HG03521 (cell line): ENCODE data around the gene LRIG1.

Experiments
- ATAC-seq: cut with Tn5 transposase; IDR thresholded peaks from one replicate; pipeline ENCODE4 v1.9.1; 2021; ENCODE audit warnings: mild to moderate bottlenecking, moderate library complexity; ENCODE audit not compliant: unreplicated experiment

Gene LRIG1

DNA sequence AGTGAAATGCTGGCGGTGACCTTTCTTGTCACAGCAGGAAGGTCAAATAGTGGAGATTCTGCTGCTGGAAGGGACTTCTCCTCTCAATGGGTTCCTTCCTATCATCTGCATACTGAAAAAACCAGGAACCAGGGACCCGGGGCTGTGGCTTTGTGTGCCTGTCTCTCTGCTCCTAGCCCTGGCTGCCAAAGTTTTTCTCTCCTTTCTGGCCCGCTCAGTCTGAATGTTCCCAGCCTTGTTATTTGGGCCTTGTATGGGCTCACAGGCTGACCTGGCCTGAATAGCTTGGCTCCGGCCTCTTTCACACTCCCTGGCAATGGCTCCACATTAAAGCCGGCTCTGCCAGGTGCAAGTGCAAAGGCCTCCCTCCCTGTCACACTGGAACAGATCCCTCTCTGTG, 94.7 kb downstream of the LRIG1 start:
- ATAC-seq: no peak

DNA sequence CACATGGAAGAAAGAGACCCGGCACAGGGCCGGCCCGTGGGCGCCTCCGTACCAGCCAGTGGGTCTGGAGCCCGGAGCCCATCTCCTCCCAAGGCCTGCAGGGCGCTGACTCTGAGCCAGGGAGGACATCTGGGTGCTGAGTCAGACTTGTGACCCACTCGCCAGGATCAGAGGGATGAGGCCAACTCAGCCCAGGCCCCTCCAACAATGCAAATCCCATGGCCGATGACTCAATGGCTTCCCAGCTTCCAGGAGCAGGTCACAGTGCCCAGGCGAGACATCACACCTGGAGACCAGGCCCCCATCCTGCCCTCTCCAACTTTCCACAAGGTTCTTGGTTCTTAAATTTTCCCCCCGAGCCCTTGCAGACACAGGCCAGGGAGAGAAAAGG, 95.1 kb downstream of the LRIG1 start:
- ATAC-seq: no peak

DNA sequence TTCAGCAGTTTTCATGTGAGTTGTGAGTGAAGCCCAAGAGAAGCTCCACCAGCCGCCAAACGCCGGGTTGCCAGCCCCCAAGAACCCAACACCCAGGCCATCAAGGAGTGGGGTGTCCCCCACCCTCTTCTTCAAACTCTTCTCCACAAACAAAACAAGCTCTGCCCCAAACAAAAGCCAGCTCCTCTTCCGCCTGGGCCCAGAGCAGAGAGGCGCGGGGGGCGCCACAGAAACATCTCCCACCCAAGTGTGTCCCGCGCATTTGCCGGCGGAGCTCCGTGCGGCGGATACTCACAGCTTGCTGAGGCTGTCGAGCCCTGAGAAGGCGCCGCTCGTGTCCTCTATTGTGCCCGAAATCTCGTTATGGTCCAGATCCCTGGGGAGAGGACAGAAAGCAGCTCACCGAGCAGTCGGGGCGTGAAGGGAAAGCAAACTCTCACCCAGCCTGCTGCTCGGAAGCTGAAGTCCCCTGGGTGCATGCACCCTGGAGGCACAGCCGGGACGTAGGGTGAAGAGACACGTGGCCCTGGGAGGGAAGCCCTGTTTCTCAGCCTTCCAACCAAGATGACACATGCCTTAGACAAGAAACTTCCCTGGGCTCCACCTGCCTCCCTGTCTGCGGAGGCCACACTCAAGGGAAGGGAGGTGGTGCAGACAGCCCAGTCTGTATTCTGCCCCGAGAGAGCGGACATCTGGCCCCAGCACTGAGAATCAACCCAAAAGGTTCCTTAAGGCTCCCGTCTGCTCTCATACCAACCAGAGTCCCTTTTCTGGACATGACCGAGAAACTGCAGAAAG, 95.7 kb downstream of the LRIG1 start:
- ATAC-seq: no peak

DNA sequence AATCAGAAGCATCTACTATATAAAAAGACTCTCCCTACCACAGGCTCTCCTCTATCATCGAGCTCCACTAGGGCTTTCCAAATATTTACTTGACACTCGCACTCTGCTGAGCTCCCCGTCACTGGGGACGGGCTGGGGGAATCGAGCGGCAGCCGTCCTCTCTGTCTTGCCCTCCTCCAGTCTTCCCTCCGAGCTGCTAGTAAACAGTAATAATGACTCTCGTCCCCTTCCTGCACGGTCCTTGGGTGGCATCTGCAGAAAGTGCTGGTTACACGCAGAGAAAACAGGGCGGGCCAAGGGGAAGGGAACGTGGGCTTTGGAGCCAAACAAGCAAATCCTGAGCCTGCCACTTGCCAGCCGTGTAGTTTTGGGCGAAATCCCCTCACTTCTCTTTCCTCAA, 96.6 kb downstream of the LRIG1 start:
- ATAC-seq: no peak

DNA sequence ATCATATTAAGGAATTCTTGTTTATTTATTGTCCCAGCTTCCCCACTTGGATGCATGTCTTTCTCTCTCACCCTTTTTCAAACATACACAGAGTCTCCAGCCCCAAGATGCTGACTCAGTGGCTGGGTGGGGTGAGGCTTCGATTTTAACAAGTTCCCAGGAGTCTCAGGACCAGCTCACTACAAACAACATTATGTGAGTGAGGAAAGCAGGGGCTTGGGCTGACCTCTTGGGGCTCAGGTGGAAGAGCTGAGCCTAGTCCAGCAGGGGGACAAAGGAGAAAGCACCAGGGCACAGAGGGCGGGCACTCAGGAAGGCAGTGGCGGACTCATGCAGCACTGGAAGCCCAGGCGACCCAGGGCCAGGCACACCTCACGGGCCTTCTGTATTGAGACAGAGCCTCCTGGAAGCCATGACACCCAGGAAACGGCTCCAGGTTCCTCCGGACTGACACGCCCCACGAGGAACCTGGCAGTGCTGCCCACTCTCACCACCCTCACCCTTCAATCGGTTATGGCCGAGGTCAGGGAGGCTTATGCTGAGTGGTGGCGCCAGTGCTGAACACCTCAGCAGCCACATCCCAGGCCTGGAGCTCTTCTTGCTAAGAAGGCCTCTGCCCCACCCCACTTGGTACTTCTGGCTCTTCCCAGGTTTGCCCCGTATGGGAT, 97.4 kb downstream of the LRIG1 start:
- ATAC-seq: no peak

DNA sequence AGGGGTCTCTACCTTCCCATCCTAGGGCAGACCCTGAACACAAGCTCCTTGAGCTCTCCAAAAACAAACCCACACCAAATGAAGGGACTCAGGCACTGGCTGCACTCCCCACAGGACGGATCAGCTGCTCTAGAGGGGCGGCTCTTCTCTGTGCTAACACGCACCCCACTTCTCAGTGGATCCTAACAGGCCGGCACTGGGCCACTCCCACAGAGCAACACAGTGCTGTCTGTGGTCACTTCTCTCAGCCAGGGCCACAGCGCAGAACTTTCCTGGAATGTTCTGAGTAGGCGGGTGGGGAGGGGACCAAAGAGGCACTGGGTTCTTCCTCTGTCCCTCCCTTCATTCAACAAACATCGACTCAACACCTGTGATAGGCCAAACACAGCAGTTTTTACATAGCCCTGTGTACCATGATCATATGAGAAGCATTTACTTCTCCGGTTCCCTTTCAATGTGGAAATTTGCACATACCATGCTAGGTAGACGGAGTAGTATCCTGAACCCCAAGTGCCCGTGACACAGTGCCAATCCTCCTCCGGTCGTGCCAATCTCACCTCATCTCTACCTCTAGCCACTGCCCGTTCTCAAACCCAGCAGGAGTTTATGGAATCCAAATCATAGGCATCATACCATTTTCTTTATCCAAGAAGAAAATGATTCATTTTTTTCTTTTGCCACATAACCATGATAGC, 98.1 kb downstream of the LRIG1 start:
- no peak for ATAC-seq

DNA sequence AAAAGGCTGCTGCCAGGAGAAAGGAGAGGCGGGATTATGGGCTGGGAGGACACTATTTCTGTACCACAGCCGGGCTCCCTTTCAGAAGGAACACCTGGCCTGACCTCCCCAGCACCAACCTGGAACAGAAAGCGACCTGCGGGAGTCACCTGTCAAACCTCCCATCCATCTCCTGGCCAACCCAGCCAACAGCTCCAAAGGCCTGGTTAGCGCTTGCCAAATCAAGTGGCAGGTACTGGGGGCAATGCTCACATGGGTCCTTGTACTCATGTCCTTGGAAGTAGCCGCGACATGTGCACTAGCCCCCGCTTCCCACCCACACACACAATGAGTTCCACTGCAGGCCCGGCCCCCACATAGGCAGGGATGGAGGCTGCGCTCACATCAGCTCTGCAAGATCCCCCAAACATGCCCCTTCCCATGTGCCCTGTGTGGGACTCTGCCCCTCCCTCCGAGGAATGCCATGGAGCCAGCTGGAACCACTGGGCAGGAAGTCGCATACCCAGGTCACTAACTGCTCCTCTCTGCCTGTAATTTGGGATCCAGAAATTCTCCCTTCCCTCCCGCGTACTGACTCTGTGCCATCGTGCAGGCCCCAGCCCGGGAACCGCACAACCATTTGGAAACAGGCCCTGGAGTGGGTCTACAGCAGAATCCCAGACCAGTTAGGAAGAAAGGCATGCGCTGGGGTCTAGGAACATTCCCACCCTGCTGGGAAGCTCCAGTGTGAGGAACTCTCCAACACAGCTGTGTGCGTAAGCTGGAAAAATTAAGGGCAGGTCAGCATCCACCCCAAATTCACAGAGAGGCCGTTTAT, 98.9 kb downstream of the LRIG1 start:
- no peak for ATAC-seq

DNA sequence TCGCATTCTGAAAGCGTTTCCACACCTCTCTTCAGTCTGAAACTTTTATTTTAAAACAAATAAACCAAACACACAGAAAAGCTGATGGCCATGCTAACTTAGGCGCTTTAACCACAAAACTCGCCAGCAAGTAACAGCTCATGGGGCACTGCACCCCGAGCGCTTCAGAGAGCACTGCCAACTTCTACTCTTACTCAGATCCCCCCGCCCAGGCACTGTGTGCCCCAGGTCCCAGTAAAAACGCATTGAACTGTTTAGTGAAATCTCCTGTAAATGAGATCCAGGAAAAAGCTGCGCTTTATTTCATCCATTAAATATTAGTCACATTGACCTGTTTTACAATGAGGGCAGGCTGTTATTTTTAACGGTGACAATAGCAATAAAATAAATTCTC, 99.7 kb downstream of the LRIG1 start:
- ATAC-seq: no peak

DNA sequence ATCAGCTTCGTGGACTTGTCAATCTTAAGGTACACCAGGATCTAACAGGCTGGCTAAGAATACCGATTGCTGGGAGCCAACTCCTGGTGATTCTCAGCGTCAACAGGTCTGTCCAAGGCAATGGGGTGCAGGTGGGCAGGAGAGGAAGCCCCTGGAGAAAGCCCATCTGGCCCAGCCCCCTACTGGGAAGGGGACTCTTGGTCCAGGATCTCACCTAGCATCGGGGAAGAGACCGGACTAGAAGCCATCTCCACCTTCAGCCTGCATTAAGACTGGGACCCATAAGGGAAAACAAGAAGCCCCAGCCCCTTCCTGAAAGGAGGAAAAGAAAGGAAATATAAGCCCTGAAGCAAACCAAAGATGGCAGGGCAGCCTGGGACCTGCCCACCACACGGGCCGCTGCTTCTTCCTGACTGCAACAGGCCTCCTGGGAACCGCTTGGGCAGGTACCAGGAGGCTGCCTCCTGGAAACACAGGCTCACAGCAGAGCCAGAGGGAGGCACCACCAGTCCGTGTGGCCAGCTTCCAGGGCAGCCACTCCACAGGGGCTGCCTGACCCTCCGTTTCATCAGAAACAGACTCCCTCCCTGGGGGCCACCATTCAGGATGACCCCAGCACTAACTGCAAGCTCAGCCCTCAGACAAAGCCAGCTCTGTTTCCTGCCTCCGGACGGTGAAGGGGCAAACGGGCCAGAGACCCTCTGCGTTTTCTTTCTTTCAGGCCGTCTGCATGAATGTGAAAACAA, 100.2 kb downstream of the LRIG1 start:
- no peak for ATAC-seq

DNA sequence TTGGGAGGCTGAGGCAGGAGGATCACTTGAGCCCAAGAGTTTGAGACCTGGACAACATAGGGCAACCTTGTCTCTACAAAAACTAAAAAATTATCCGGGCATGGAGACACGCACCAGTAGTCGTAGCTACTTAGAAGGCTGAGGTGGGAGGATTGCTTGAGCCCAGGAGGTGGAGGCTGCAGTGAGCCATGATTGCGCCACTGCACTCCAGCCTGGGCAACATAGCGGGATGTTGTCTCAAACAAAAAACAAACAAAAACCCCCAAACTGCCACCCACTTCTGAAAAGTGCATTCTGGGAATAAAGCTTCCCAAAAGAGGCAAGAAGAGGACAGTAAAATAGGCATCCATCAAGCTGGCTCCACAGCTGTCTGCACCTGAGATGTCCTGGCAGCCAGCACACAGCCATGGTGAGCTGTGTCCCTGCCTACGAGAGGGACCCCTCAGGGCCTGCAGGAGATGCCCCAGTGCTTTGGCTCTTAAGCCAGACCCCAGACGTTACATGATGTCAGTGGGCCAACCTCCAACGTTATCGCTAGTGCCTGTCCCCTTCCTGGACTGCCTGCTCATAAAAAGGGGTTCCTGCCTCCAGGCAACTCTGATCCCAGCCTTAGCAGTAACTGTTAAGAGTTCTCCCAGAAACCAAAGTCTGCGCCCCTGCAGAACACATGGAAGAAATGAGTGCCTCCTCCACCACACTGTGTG, 101.1 kb downstream of the LRIG1 start:
- ATAC-seq: no peak

DNA sequence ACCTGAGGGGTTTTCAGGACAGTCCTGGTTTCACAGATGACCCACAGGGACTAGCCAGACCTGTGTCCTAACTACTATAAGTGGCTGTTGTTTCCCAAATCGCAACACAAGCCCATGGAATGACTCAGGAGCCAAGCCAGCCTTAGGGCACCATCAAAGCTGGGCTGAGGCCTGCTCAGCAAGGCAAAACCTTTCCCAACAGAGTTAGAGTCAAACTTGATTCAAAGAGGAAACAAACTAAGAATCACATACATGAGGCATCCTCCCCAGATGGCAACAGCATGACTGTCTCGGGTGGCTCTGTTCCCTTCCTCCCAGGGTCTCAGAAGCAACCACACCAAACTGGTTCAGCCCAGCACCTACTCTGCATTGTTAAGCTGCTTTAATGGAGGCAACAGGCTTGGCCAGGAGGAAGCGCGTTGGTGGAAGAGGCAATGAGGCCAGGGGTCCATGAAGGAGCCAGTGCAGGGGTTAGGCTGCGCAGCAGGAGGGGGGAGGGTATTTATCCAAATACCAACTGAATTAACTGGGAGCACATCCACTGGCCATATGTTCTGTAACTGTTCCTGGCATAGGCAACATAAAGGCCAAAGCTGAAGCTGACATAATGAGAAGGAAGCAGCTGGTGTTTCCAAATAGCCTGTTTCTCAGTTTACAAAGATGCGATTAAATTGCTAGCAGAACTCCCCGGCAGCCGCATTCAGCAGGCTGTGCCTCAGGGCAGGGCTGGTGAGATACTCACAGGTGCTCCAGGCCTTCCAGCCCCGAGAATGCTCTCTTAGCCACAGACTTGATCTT, 102.4 kb downstream of the LRIG1 start:
- ATAC-seq: no peak

DNA sequence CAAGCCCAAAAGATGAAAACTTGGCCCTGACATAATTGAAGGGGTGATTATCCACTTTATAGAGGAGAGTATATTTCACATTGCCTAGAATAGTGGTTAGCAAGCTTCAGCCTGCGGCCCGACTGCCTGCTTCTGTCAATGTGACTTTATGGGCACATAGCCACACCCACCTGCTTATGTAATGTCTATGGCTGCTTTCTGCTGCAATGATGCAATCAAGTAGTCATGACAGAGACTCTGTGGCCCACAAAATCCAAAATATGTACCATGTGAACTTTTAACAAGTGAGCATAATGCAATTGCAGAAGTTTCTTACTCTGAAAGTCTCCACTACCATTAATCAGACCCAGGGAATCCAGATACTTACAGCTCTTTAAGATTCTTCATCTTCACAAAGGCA, 103.1 kb downstream of the LRIG1 start:
- no peak for ATAC-seq

DNA sequence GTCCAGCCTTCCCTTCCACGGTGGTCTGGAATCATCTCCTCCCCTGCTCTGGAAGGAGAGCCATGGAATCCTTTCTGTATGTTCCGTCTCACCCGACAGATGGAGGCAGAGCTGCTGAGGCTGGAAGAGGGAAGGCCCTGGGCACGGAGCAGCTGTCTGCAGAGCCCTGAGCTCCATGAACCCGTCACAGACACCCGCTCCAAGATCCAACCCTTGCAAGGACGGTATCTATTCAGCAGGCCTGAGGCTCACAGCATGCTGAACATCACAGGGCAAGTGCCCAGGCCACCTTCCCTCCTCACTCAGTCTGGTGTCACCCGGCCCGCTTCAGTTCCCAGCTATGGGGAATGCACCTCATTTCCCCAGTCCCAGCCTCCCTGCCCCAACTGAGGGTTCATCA, 103.9 kb downstream of the LRIG1 start:
- ATAC-seq: no peak

DNA sequence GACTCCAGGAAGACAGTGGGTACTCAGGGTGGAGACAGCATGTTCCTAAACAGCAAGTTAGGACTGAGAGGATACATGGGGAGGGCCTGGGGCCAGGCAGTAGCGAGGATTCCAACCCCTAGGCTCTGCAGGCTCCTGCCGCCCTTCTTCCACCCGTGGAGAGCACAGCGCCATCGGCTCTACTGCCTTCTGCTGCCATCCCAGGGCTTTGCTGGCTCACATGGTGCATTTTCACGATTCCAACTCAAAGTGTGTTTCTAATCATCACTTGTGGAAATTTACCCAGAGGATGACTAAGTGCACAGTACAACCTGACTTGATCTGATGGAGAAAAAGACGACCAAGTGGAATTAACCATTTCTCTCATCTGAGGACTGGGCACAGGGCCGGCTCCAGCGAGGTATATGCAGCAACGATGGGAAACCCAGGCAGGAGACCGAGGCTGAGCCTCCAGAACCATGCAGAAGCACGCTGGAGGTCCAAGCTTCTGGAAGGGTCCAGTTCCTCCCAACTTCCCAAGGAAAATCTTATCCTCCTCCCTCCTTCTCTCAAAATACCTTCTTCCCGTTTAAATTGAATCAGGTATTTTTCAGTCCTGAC, 104.6 kb downstream of the LRIG1 start:
- ATAC-seq: no peak

DNA sequence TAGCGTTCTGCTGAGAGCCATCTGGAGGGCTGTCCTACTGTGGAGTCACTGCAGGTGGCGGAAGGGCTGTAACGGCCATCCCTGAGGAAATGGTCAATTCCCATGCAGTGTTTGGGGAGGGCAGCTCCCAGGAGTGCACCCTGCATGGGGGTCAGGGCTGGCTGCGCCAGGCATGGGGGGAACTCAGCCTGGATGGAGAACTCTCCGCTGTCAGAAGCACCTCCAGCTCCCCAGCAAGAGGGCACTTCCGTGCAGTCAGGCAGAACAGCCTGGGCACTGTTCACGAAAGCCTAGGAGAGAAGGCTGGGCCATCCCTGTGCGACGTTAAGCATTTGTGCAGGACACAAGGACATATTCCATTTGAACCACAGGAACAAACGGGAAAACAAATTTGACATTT, 105.2 kb downstream of the LRIG1 start:
- no peak for ATAC-seq

DNA sequence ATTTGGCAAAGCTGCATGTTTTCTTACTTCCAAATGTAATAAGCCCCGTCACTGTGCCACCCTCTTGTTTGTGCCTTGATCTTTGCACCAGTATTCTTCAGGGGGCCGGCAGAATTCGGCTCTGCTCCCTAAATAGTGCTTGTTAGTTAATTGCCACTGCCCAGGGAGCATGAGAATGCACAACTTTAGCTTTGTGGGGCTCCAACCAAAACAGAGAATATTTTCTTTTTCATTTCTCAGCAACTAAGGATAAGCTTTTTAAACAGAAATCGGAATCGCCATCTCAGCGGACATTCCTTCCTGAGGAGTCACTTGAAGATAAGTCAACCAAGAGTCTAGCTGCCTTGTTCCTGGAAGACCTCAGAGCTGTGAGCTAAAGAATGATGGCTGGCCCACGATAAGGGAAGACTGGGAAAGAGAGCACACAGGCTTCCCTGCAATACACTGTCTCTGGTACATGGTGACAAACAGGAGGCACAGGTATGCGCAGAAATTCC, 106.0 kb downstream of the LRIG1 start:
- no peak for ATAC-seq

DNA sequence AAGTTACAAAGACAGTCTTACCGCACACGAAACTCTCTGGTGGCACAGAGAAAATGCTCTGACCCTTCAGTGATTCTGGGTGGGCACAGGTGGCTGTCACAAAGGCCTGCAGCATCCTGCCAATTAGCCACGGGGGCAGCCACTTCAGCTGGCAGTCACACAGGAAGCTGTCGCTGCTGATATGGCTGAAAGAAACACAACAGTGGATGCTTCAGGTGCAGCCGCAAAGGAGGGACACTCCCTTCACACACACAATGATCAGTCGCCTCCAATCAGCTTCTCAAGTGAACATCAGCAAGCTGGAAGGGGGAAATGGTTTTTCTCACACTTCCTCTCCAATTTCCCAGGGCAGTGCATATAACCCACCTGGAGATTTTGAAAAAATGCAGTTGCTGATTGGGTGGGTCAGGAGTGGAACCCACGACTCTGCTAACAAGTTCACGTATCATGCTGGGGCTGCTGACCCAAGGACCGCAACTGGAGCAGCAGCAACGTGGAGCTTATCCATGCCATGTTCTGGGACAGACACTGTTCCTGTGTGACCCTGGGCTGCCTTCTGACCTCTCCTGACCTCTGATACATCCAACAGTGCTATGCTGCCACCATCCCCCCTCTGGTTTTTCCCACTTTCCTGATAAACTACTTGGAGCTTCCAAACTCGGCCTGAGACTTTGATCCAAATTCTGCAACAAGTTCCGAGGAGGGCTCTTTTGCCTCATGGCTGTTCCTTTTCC, 106.6 kb downstream of the LRIG1 start:
- peak; percentile 78 for ATAC-seq
